Activated naive CD8-positive, alpha-beta T cell (primary cell): ENCODE results near the gene EDARADD.
A peak's percentile ranks its signal among the peaks of the same experiment; 100 is the strongest.

Source experiments
- H3K27ac Mint-ChIP-seq: one replicate; pipeline ENCODE4 v1.8.0; 2021; ENCODE audit warnings: mixed read lengths
- H3K27me3 Mint-ChIP-seq: one replicate; pipeline ENCODE4 v1.8.0; 2021; ENCODE audit warnings: mixed read lengths
- H3K36me3 Mint-ChIP-seq: one replicate; pipeline ENCODE4 v1.8.0; 2021; ENCODE audit warnings: mixed read lengths
- H3K4me1 Mint-ChIP-seq: one replicate; pipeline ENCODE4 v1.8.0; 2021; ENCODE audit warnings: low read depth, mixed read lengths
- H3K4me3 Mint-ChIP-seq: one replicate; pipeline ENCODE4 v1.8.0; 2021; ENCODE audit warnings: mild to moderate bottlenecking, mixed read lengths
- H3K9me3 Mint-ChIP-seq: one replicate; pipeline ENCODE4 v1.8.0; 2021; ENCODE audit warnings: low read depth, mixed read lengths

Gene EDARADD

GRCh38 chr1:236371083-236371482 is 23.0 kb upstream of the EDARADD start:
- H3K27ac Mint-ChIP-seq = no peak overlapping the region
- H3K27me3 Mint-ChIP-seq = peaks cover 2% of the 10 kb centered on the region
- H3K4me1 Mint-ChIP-seq = peaks cover 1% of the 10 kb centered on the region
- H3K9me3 Mint-ChIP-seq = no peaks in the 10 kb centered on the region
- H3K4me3 Mint-ChIP-seq = no peak overlapping the region
- H3K36me3 Mint-ChIP-seq = no peaks in the 10 kb centered on the region

- peaks cover 3% of the 10 kb centered on the region for H3K4me1 Mint-ChIP-seq
- H3K4me3 Mint-ChIP-seq = no peak overlapping the region
- H3K36me3 Mint-ChIP-seq = peaks cover 5% of the 10 kb centered on the region
- peaks cover 11% of the 10 kb centered on the region for H3K9me3 Mint-ChIP-seq
- peaks cover 5% of the 10 kb centered on the region for H3K27me3 Mint-ChIP-seq
- H3K27ac Mint-ChIP-seq = no peak overlapping the region
Observed at GRCh38 chr1:236377832-236378535, 16.1 kb upstream of the EDARADD start.

- no peak overlapping the region for H3K4me3 Mint-ChIP-seq
- H3K27me3 Mint-ChIP-seq = peaks cover under 1% of the 10 kb centered on the region
- H3K9me3 Mint-ChIP-seq = peaks cover 11% of the 10 kb centered on the region
Observed at GRCh38 chr1:236381565-236382158, 12.4 kb upstream of the EDARADD start.

DNA sequence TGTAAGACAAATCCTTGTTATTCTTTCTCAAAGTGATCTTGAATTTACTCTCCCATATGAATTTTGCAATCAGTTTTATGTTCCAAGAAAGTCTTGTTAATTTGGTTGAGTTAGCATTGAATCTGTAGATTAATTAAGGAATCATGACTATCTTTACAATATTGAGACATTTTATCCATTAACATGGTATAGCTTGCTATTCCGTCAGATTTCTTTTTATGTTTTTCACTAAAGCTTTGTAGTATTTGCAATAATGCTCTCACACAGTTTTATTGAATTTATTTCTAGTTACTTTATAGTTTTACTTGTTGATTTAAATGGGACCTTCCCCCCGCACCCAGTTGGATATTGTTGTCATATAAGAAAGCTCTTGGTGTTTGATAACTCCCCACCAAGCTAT is 5.8 kb upstream of the EDARADD start:
- Mint-ChIP-seq H3K36me3 (no peaks in the 10 kb centered on the region), H3K4me3 (no peak overlapping the region), H3K9me3 (no peaks in the 10 kb centered on the region), H3K27me3 (peaks cover 10% of the 10 kb centered on the region), H3K27ac (no peak overlapping the region), H3K4me1 (no peaks in the 10 kb centered on the region)

More at GRCh38 chr1:236381565-236382158, 12.4 kb upstream of the EDARADD start:
- Mint-ChIP-seq H3K4me1 (peaks cover 3% of the 10 kb centered on the region), H3K36me3 (peaks cover 5% of the 10 kb centered on the region), H3K27ac (no peak overlapping the region)

DNA sequence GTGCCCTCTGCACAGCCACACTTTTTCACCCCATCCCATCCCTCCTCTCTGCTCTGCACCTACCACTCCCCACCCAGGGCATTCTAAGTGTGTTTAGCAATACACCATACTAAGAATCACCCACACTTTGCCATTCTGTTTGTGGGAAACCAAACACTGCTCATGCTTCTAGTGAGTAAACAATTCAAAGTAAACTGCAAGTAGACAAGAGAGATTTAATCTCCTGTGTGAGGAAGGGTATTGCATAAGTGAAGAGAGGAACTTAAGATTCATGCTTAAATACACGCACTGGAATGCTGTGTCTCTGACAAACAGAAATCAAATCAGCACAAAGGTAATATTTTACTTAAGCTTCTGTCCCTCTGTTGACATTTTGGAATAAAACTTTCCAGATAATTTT is 4.8 kb upstream of the EDARADD start:
- Mint-ChIP-seq H3K27me3 (peaks cover 16% of the 10 kb centered on the region), H3K36me3 (no peaks in the 10 kb centered on the region), H3K4me3 (no peak overlapping the region), H3K27ac (no peak overlapping the region), H3K9me3 (no peaks in the 10 kb centered on the region), H3K4me1 (peaks cover 8% of the 10 kb centered on the region)

DNA sequence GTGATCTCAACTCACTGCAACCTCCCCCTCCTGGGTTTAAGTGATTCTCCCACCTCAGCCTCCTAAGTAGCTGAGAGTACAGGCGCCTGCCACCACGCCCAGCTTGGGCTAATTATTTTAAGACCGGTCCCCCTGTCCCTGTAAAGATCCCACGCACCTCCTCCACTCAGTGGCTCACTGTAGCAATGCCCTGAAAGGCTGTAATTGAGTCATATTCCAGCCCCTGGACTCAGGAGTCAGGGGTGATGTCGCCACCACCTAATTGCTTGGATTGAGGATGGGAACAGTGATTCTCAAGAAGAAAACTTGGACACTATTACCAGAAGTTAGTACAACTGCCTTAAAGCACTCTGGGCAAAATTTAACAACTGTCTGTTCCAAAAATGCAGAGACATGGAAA is 3.1 kb upstream of the EDARADD start:
- Mint-ChIP-seq H3K4me1 (peaks cover 16% of the 10 kb centered on the region), H3K36me3 (no peaks in the 10 kb centered on the region), H3K27ac (no peak overlapping the region), H3K27me3 (peaks cover 20% of the 10 kb centered on the region), H3K4me3 (no peak overlapping the region), H3K9me3 (no peaks in the 10 kb centered on the region)

- Mint-ChIP-seq H3K27ac (no peak overlapping the region), H3K36me3 (no peaks in the 10 kb centered on the region), H3K4me1 (peaks cover 24% of the 10 kb centered on the region), H3K4me3 (no peak overlapping the region), H3K9me3 (no peaks in the 10 kb centered on the region), H3K27me3 (peaks cover 27% of the 10 kb centered on the region)
Observed at GRCh38 chr1:236392182-236392581, 1.9 kb upstream of the EDARADD start.

GRCh38 chr1:236394879-236395229 is 768 bp downstream of the EDARADD start:
- no peaks in the 10 kb centered on the region for H3K9me3 Mint-ChIP-seq
- no peaks in the 10 kb centered on the region for H3K36me3 Mint-ChIP-seq
- peaks cover 31% of the 10 kb centered on the region for H3K27me3 Mint-ChIP-seq
- peaks cover 25% of the 10 kb centered on the region for H3K4me1 Mint-ChIP-seq
- peak overlapping the region; percentile 71 for H3K27ac Mint-ChIP-seq
- H3K4me3 Mint-ChIP-seq = peak overlapping the region; percentile 94

GRCh38 chr1:236395230-236395946 is 1.3 kb downstream of the EDARADD start:
- no peaks in the 10 kb centered on the region for H3K9me3 Mint-ChIP-seq
- H3K36me3 Mint-ChIP-seq = no peaks in the 10 kb centered on the region
- peaks cover 25% of the 10 kb centered on the region for H3K4me1 Mint-ChIP-seq
- no peak overlapping the region for H3K27ac Mint-ChIP-seq
- peak overlapping the region; percentile 95 for H3K4me3 Mint-ChIP-seq
- peaks cover 30% of the 10 kb centered on the region for H3K27me3 Mint-ChIP-seq

GRCh38 chr1:236395947-236396664 is 2.0 kb downstream of the EDARADD start:
- H3K36me3 Mint-ChIP-seq = no peaks in the 10 kb centered on the region
- H3K27me3 Mint-ChIP-seq = peaks cover 30% of the 10 kb centered on the region
- H3K4me3 Mint-ChIP-seq = peak overlapping the region; percentile 95
- peak overlapping the region; percentile 77 for H3K27ac Mint-ChIP-seq
- H3K9me3 Mint-ChIP-seq = no peaks in the 10 kb centered on the region
- peaks cover 25% of the 10 kb centered on the region for H3K4me1 Mint-ChIP-seq

DNA sequence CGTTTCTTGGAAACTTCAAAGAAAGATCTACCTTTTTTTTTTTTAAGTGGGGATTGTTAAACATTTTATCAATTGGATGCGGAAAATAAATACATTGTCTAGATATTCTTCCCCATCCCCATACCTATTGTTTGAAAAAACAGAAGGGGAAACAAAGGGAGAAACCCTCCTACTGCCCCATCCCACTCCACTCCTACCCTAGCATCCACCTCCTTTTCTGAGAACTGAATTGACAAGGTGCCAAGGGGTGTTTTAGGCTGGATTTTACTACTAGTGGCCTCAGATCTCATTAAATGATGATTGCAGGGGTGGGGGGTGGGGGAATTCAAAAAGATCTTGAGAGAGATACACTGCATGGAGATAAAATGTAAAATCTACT is 2.6 kb downstream of the EDARADD start:
- Mint-ChIP-seq H3K4me3 (peak overlapping the region; percentile 95), H3K9me3 (no peaks in the 10 kb centered on the region), H3K27me3 (peaks cover 29% of the 10 kb centered on the region), H3K36me3 (no peaks in the 10 kb centered on the region), H3K27ac (peak overlapping the region; percentile 77), H3K4me1 (peaks cover 25% of the 10 kb centered on the region)

DNA sequence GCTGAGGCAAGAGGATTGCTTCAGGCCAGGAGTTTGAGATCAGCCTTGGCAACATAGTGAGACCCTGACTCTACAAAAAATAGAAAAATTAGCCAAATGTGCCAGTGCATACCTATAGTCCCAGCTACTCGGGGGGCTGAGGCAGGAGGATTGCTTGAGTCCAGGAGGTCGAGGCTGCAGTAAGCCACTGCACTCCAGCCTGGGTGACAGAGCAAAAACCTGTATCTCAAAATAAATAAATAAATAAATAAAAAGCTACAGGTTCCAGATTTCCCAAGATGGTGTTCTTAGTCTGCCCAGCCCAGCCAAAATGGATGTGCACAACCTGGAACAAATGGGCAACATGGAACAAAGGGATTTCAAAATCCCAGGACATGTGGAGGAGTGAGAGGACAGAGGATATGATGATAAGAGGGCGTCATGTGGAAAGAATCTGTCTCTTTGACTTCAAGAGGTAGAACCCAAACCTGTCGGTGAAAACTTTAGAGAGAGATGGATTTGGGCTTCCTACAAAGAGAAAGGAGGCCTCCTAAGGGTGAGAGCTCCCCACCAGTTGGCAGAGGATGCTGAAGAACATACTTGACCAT is 3.2 kb downstream of the EDARADD start:
- Mint-ChIP-seq H3K9me3 (no peaks in the 10 kb centered on the region), H3K36me3 (no peaks in the 10 kb centered on the region), H3K4me3 (peak overlapping the region; percentile 95), H3K4me1 (peaks cover 25% of the 10 kb centered on the region), H3K27ac (no peak overlapping the region), H3K27me3 (peaks cover 26% of the 10 kb centered on the region)

DNA sequence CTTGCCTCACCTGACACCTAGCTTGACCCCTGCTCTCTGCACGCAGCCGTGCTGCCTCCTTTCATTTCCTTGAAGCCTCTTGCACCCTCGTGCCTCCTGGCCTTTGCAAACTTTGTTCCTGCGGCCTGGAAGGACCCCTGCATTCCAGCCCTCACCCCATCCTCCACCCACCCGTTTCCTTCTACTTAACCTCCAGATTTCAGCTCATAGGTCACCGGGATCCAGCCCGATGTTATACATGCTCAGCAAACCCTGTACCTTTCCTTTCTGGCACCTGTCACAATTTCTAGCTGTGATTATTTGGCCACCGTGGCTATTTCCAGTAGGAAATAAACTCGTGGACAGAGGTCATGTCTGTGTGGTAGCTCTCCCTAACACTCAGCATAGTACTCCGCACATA is 4.5 kb downstream of the EDARADD start:
- peaks cover 25% of the 10 kb centered on the region for H3K27me3 Mint-ChIP-seq
- no peak overlapping the region for H3K4me3 Mint-ChIP-seq
- H3K27ac Mint-ChIP-seq = no peak overlapping the region
- no peaks in the 10 kb centered on the region for H3K9me3 Mint-ChIP-seq
- peaks cover 24% of the 10 kb centered on the region for H3K4me1 Mint-ChIP-seq
- H3K36me3 Mint-ChIP-seq = no peaks in the 10 kb centered on the region

DNA sequence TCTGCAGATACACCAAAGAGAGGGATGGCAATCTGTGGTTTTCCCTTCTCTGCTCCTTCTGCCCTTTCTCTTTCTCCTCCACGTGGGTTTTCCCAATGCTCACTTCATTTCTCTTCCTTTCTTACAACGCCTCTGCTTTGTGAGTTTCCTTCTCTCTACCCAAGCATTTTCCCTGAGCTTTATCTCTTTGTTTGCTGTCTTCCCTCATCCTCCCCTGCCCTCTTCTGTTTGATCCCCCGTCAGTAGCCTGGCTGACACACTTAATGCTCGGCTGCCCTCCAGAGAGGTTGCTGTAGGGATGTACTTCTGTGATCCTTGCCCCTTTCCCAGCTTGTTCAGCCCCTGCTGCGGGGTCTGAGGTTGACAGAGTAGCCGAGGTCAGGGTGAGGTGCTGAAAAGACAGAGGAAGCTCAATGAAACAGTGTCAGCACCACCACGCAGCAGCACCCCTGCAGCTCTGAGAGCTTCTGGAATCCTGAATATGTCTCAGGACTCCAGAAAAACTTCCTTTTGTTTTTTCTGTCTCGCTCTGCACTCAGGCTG is 6.0 kb downstream of the EDARADD start:
- H3K27ac Mint-ChIP-seq = no peak overlapping the region
- peaks cover 19% of the 10 kb centered on the region for H3K27me3 Mint-ChIP-seq
- H3K36me3 Mint-ChIP-seq = no peaks in the 10 kb centered on the region
- peaks cover 11% of the 10 kb centered on the region for H3K4me1 Mint-ChIP-seq
- no peak overlapping the region for H3K4me3 Mint-ChIP-seq
- H3K9me3 Mint-ChIP-seq = no peaks in the 10 kb centered on the region
